Hematopoietic multipotent progenitor cell treated with erythropoietin and hydrocortisone succinate and interleukin-3 and kit ligand, for 8 days (in vitro differentiated cells): ENCODE data around the gene MAPKAPK2.

Source experiments
- DNase-seq: peaks from one replicate; pipeline ENCODE4 v3.0.0-alpha.2; 2015

Gene MAPKAPK2

GRCh38 chr1:206705726-206706297, 21.1 kb downstream of the MAPKAPK2 start:
- no peak for DNase-seq

- DNase-seq = no peak
Observed at GRCh38 chr1:206706298-206706791, 21.6 kb downstream of the MAPKAPK2 start.

- no peak for DNase-seq
Observed at GRCh38 chr1:206706806-206707366, 22.2 kb downstream of the MAPKAPK2 start.

GRCh38 chr1:206708058-206708457, 23.4 kb downstream of the MAPKAPK2 start:
- DNase-seq = no peak

- no peak for DNase-seq
Observed at GRCh38 chr1:206708882-206709281, 24.2 kb downstream of the MAPKAPK2 start.

- DNase-seq = no peak
Observed at GRCh38 chr1:206709322-206709721, 24.6 kb downstream of the MAPKAPK2 start.

GRCh38 chr1:206709772-206710459, 25.2 kb downstream of the MAPKAPK2 start:
- no peak for DNase-seq

- no peak for DNase-seq
Observed at GRCh38 chr1:206710460-206710823, 25.7 kb downstream of the MAPKAPK2 start.

GRCh38 chr1:206713070-206713469, 28.4 kb downstream of the MAPKAPK2 start:
- no peak for DNase-seq

GRCh38 chr1:206713910-206714312, 29.2 kb downstream of the MAPKAPK2 start:
- DNase-seq = no peak

- DNase-seq = no peak
Observed at GRCh38 chr1:206714331-206715058, 29.8 kb downstream of the MAPKAPK2 start.

- no peak for DNase-seq
Observed at GRCh38 chr1:206715120-206715519, 30.4 kb downstream of the MAPKAPK2 start.

GRCh38 chr1:206715552-206716158, 30.9 kb downstream of the MAPKAPK2 start:
- no peak for DNase-seq

- DNase-seq = no peak
Observed at GRCh38 chr1:206716159-206716869, 31.6 kb downstream of the MAPKAPK2 start.

GRCh38 chr1:206716870-206717673, 32.4 kb downstream of the MAPKAPK2 start:
- DNase-seq = peak; percentile 60

- no peak for DNase-seq
Observed at GRCh38 chr1:206717674-206717989, 32.9 kb downstream of the MAPKAPK2 start.

- DNase-seq = no peak
Observed at GRCh38 chr1:206719169-206719839, 34.6 kb downstream of the MAPKAPK2 start.

- no peak for DNase-seq
Observed at GRCh38 chr1:206721454-206721853, 36.7 kb downstream of the MAPKAPK2 start.

GRCh38 chr1:206722751-206723461, 38.2 kb downstream of the MAPKAPK2 start:
- no peak for DNase-seq

GRCh38 chr1:206723462-206723804, 38.7 kb downstream of the MAPKAPK2 start:
- DNase-seq = no peak
